ENCODE data around the gene RSRC1.

GRCh38 chr3:158128755-158129154 is 18.9 kb downstream of the RSRC1 start:
- TF ChIP-seq, protein P1, sequence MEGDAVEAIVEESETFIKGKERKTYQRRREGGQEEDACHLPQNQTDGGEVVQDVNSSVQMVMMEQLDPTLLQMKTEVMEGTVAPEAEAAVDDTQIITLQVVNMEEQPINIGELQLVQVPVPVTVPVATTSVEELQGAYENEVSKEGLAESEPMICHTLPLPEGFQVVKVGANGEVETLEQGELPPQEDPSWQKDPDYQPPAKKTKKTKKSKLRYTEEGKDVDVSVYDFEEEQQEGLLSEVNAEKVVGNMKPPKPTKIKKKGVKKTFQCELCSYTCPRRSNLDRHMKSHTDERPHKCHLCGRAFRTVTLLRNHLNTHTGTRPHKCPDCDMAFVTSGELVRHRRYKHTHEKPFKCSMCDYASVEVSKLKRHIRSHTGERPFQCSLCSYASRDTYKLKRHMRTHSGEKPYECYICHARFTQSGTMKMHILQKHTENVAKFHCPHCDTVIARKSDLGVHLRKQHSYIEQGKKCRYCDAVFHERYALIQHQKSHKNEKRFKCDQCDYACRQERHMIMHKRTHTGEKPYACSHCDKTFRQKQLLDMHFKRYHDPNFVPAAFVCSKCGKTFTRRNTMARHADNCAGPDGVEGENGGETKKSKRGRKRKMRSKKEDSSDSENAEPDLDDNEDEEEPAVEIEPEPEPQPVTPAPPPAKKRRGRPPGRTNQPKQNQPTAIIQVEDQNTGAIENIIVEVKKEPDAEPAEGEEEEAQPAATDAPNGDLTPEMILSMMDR (IDR thresholded peaks at IDR 0.05; ENCODE audit: insufficient read depth, low read length, poor library complexity, severe bottlenecking), result no peak
- TF ChIP-seq EZH2phosphoT487 (conservative IDR thresholded peaks at IDR 0.05; ENCODE audit: low read length), result no peak

Measured in SU-DHL-6 (cell line).